Neural cell (in vitro differentiated cells): ENCODE measurements around the gene RDX. TPM values are rescaled to one million over a fixed set of nuclear protein-coding genes. Genes with fewer than 3 reads are reported as not detected.

Source experiments
- H2AFZ ChIP-seq: fragments of 200-600, 300-800 bp; sonication (generic), shearing (Covaris generic); 2 replicates; pipeline ENCODE4 v1.6.0; 2014; ENCODE audit warnings: low read depth, mild to moderate bottlenecking, antibody characterized with exemption, low read length, moderate library complexity
- H3F3A ChIP-seq: fragments of 200-600 bp; shearing (Covaris generic); 2 replicates; pipeline ENCODE4 v1.6.1; 2016; ENCODE audit warnings: mild to moderate bottlenecking, moderate library complexity, mixed read lengths, antibody characterized with exemption, low read length; ENCODE audit not compliant: insufficient read depth, poor library complexity, severe bottlenecking
- H3K27ac ChIP-seq: fragments of 200-600, 300-800 bp; sonication (generic), shearing (Covaris generic); 2 replicates; pipeline ENCODE4 v1.5.1; 2014; ENCODE audit warnings: mild to moderate bottlenecking, low read length, moderate library complexity
- H3K27me3 ChIP-seq: fragments of 300-800, 200-600 bp; sonication (generic), shearing (Covaris generic); 2 replicates; pipeline ENCODE4 v1.6.0; 2014; ENCODE audit warnings: mild to moderate bottlenecking, low read depth, low read length, moderate library complexity; ENCODE audit not compliant: insufficient read depth
- H3K36me3 ChIP-seq: fragments of 300-800, 200-600 bp; sonication (generic), shearing (Covaris generic); 2 replicates; pipeline ENCODE4 v1.5.1; 2014; ENCODE audit warnings: mild to moderate bottlenecking, antibody characterized with exemption, low read length, moderate library complexity; ENCODE audit not compliant: insufficient read depth
- H3K4me2 ChIP-seq: fragments of 300-800, 200-600 bp; sonication (generic), shearing (Covaris generic); 2 replicates; pipeline ENCODE4 v1.6.0; 2014; ENCODE audit warnings: mild to moderate bottlenecking, low read length
- H3K4me3 ChIP-seq: fragments of 300-800, 200-600 bp; sonication (generic), shearing (Covaris generic); 2 replicates; pipeline ENCODE4 v1.5.1; 2014; ENCODE audit warnings: mild to moderate bottlenecking, low read length, moderate library complexity
- H3K79me2 ChIP-seq: fragments of 200-600 bp; shearing (Covaris generic); replicated peaks from 2 replicates; pipeline ENCODE4 v1.6.0; 2014; ENCODE audit warnings: mild to moderate bottlenecking, low read length, moderate library complexity; ENCODE audit not compliant: insufficient read depth
- H3K9ac ChIP-seq: fragments of 300-800, 200-600 bp; sonication (generic), shearing (Covaris generic); 2 replicates; pipeline ENCODE4 v1.6.1; 2016; ENCODE audit warnings: mild to moderate bottlenecking, low read length, mixed read lengths
- H3K9me2 ChIP-seq: fragments of 200-600 bp; shearing (Covaris generic); 2 replicates; pipeline ENCODE4 v1.6.1; 2016; ENCODE audit warnings: mild to moderate bottlenecking, low read length, mixed read lengths; ENCODE audit not compliant: insufficient read depth
- H3K9me3 ChIP-seq: fragments of 200-600, 300-800 bp; sonication (generic), shearing (Covaris generic); 2 replicates; pipeline ENCODE4 v1.6.1; 2016; ENCODE audit warnings: mild to moderate bottlenecking, mixed run types, low read length, moderate library complexity, mixed read lengths
- H4K20me1 ChIP-seq: fragments of 200-600 bp; shearing (Covaris generic); 2 replicates; pipeline ENCODE4 v1.6.1; 2016; ENCODE audit warnings: mild to moderate bottlenecking, mixed run types; ENCODE audit not compliant: insufficient read depth
- CTCF ChIP-seq: fragments of 450-650 bp; IDR thresholded peaks from 2 replicates; pipeline ENCODE4 v1.5.1; 2014; ENCODE audit warnings: antibody characterized with exemption, mild to moderate bottlenecking, moderate library complexity; ENCODE audit not compliant: poor library complexity, severe bottlenecking
- EP300 ChIP-seq: fragments of 450-650 bp; conservative IDR thresholded peaks from 2 replicates; pipeline ENCODE4 v1.6.1; 2014; ENCODE audit warnings: antibody characterized with exemption, mild to moderate bottlenecking, moderate library complexity; ENCODE audit not compliant: poor library complexity, severe bottlenecking
- EZH2 ChIP-seq: fragments of 200-600, 300-800 bp; shearing (Covaris generic), sonication (generic); IDR thresholded peaks from 2 replicates; pipeline ENCODE4 v1.6.1; 2014; ENCODE audit warnings: antibody characterized with exemption, low read length, borderline replicate concordance, mild to moderate bottlenecking; ENCODE audit not compliant: insufficient read depth, poor library complexity, severe bottlenecking
- MXI1 ChIP-seq: fragments of 450-650 bp; conservative IDR thresholded peaks from 2 replicates; pipeline ENCODE4 v1.6.1; 2014; ENCODE audit warnings: antibody characterized with exemption, mild to moderate bottlenecking; ENCODE audit not compliant: poor library complexity, severe bottlenecking
- POLR2AphosphoS5 ChIP-seq: IDR thresholded peaks from 2 replicates; pipeline ENCODE4 v1.6.1; 2012
- RAD21 ChIP-seq: fragments of 450-650 bp; conservative IDR thresholded peaks from 2 replicates; pipeline ENCODE4 v1.6.1; 2014; ENCODE audit warnings: antibody characterized with exemption, mild to moderate bottlenecking, moderate library complexity
- REST ChIP-seq: IDR thresholded peaks from 2 replicates; pipeline ENCODE4 v1.6.1; 2012; ENCODE audit warnings: borderline replicate concordance
- SMC3 ChIP-seq: fragments of 450-650 bp; conservative IDR thresholded peaks from 2 replicates; pipeline ENCODE4 v1.6.1; 2014; ENCODE audit warnings: antibody characterized with exemption, mild to moderate bottlenecking, moderate library complexity; ENCODE audit not compliant: poor library complexity
- TAF1 ChIP-seq: IDR thresholded peaks from 2 replicates; pipeline ENCODE4 v1.6.1; 2012; ENCODE audit warnings: low read depth
- polyA plus RNA-seq: library from polyadenylated mRNA; depleted of rRNA; stranded (reverse); fragments of >200 nt; gene quantifications from 2 replicates; pipeline ENCODE4 v1.2.3, GENCODE V29; 2014

The RDX gene
- polyA plus RNA-seq, 1 donor from 2014 or later, result 39.0 TPM

GRCh38 chr11:110128161-110128560 lies 168.3 kb downstream of the RDX start:
- Histone ChIP-seq H2AFZ (no peak overlapping the region), H3K79me2 (peaks cover 24% of the 10 kb centered on the region), H3K9me3 (no peaks in the 10 kb centered on the region), H3K27ac (peak overlapping the region; percentile 44), H3K36me3 (peaks cover 5% of the 10 kb centered on the region), H3K4me3 (peak overlapping the region; percentile 29), H3F3A (peaks cover 3% of the 10 kb centered on the region), H3K9ac (peak overlapping the region; percentile 42), H4K20me1 (no peaks in the 10 kb centered on the region), H3K4me2 (no peak overlapping the region), H3K9me2 (no peaks in the 10 kb centered on the region), H3K27me3 (no peaks in the 10 kb centered on the region)
- TF ChIP-seq SMC3, result no peak
- TF ChIP-seq EZH2, result no peak
- no peak for TF ChIP-seq REST
- TF ChIP-seq CTCF, result no peak
- no peak for TF ChIP-seq EP300
- TF ChIP-seq POLR2AphosphoS5, result no peak
- no peak for TF ChIP-seq TAF1
- TF ChIP-seq MXI1, result no peak
- TF ChIP-seq RAD21, result no peak

GRCh38 chr11:110126936-110127335 lies 169.5 kb downstream of the RDX start:
- Histone ChIP-seq H3K4me2 (no peak overlapping the region), H3K27ac (no peak overlapping the region), H3F3A (peaks cover 3% of the 10 kb centered on the region), H3K9me3 (no peaks in the 10 kb centered on the region), H3K9me2 (no peaks in the 10 kb centered on the region), H3K79me2 (peaks cover 12% of the 10 kb centered on the region), H3K27me3 (no peaks in the 10 kb centered on the region), H4K20me1 (no peaks in the 10 kb centered on the region), H2AFZ (no peak overlapping the region), H3K9ac (no peak overlapping the region), H3K36me3 (peaks cover 5% of the 10 kb centered on the region), H3K4me3 (no peak overlapping the region)
- no peak for TF ChIP-seq TAF1
- TF ChIP-seq REST, result no peak
